ENCODE measurements around the gene SET.

The SET gene

DNA sequence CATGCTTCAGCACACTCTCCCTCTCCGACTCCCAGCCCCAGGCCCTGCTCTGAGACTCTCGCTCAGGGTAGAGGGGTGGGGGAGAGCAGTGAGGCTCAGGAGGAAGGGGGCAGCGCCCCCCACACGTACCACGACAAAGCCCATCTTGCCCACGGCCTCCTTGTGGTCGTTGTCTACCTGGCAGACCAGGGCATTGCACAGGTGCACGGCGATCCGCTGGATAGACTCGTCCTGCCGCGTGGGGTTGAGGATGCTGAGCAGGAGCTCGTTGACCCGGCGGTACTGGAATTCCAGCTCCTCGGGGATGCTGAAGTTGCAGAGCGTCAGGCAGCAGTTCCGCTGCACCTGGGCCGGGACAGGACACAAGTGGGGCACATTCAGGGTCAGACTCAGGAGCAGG, 53.4 kb downstream of the SET start:
- H3K27ac ChIP-seq: no peak overlapping the region
- TF ChIP-seq, protein P1, sequence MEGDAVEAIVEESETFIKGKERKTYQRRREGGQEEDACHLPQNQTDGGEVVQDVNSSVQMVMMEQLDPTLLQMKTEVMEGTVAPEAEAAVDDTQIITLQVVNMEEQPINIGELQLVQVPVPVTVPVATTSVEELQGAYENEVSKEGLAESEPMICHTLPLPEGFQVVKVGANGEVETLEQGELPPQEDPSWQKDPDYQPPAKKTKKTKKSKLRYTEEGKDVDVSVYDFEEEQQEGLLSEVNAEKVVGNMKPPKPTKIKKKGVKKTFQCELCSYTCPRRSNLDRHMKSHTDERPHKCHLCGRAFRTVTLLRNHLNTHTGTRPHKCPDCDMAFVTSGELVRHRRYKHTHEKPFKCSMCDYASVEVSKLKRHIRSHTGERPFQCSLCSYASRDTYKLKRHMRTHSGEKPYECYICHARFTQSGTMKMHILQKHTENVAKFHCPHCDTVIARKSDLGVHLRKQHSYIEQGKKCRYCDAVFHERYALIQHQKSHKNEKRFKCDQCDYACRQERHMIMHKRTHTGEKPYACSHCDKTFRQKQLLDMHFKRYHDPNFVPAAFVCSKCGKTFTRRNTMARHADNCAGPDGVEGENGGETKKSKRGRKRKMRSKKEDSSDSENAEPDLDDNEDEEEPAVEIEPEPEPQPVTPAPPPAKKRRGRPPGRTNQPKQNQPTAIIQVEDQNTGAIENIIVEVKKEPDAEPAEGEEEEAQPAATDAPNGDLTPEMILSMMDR (conservative IDR thresholded peaks at IDR 0.05): no peak

DNA sequence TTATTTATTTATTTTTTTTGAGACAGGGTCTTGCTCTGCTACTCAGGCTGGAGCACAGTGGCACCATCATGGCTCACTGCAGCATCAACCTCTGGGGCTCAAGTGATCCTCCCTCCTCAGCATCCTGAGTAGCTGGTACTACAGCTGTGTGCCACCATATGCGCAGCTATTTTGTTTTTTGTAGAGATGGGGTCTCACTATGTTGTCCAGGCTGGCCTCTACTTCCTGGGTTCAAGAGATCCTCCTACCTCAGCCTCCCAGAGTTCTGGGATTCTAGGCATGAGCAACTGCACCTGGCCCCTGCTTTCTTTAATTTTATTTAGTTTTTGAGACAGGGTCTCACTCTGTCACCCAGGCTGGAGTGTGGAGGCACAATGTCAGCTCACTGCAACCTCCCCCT, 54.4 kb downstream of the SET start:
- TF ChIP-seq, protein P1 (conservative IDR thresholded peaks at IDR 0.05): no peak
- no peak overlapping the region for H3K27ac ChIP-seq
